HepG2 (cell line): ENCODE results near the gene C12orf60.

ENCODE experiments used
- CREB1 ChIP-seq, 2 experiments: fragments of 450-650 bp in 1 of 2; IDR thresholded peaks; 2 replicates each; pipeline ENCODE4 v1.6.1; 2016 to 2017; ENCODE audit warnings: control low read depth in 1 of 2, mild to moderate bottlenecking in 1 of 2, missing compliant biosample characterization in 1 of 2, missing genetic modification characterization in 1 of 2
- CTCF ChIP-seq: sonication (generic); formaldehyde crosslinking; IDR thresholded peaks from 2 replicates; pipeline ENCODE4 v1.5.0; 2020; ENCODE audit warnings: mild to moderate bottlenecking, missing genetic modification reagents, moderate library complexity
- ETV6 ChIP-seq: sonication (generic); formaldehyde crosslinking; conservative IDR thresholded peaks from 2 replicates; pipeline ENCODE4 v1.4.0; 2020; ENCODE audit warnings: missing genetic modification reagents
- IKZF1 ChIP-seq: fragments of 450-650 bp; IDR thresholded peaks from 2 replicates; pipeline ENCODE4 v1.7.1; 2016
- NFKB2 ChIP-seq: sonication (generic); formaldehyde crosslinking; IDR thresholded peaks from 2 replicates; pipeline ENCODE4 v1.4.0; 2020; ENCODE audit warnings: missing genetic modification reagents, borderline replicate concordance
- NR1H2 ChIP-seq: sonication (generic); formaldehyde crosslinking; IDR thresholded peaks from 2 replicates; pipeline ENCODE4 v1.8.1; 2022; ENCODE audit warnings: low read depth, missing genetic modification reagents, borderline replicate concordance
- POLR2A ChIP-seq, 2 experiments: IDR thresholded peaks; 2 replicates each; pipeline ENCODE4 v1.6.1; 2011; ENCODE audit warnings: low read depth in 2 of 2, low read length in 2 of 2, mild to moderate bottlenecking in 1 of 2, moderate library complexity in 1 of 2; ENCODE audit not compliant: insufficient read depth in 1 of 2
- TEF ChIP-seq: sonication (generic); formaldehyde crosslinking; IDR thresholded peaks from 2 replicates; pipeline ENCODE4 v1.5.0; 2020; ENCODE audit warnings: missing genetic modification reagents
- ZNF580 ChIP-seq: IDR thresholded peaks from 2 replicates; pipeline ENCODE4 v1.6.1; 2016; ENCODE audit warnings: low read depth, borderline replicate concordance
- ZNF639 ChIP-seq: conservative IDR thresholded peaks from 2 replicates; pipeline ENCODE4 v1.6.1; 2018; ENCODE audit warnings: missing genetic modification reagents
- ZZZ3 ChIP-seq: sonication (generic); formaldehyde crosslinking; IDR thresholded peaks from 2 replicates; pipeline ENCODE4 v1.4.0; 2020; ENCODE audit warnings: missing genetic modification reagents, mild to moderate bottlenecking, borderline replicate concordance

GRCh38 chr12:14803011-14803829, at the start of gene C12orf60, which contains the start of gene WBP11:
- TF ChIP-seq CREB1 (IDR thresholded peaks at IDR 0.05) (peak; percentile 86), CREB1 (CRISPR knock-in tag; IDR thresholded peaks at IDR 0.05) (peak; percentile 99), TEF (CRISPR knock-in tag) (no peak), POLR2A (IDR thresholded peaks at IDR 0.05; ENCODE audit: insufficient read depth in 1 of 2, low read depth in 2 of 2, low read length in 2 of 2) (peak; percentile 80 to 88), ZNF639 (CRISPR knock-in tag) (no peak), ETV6 (CRISPR knock-in tag) (no peak), IKZF1 (no peak), ZZZ3 (no peak; the same call in 1 of the 2 replicates), NFKB2 (CRISPR knock-in tag) (no peak; the same call in 1 of the 2 replicates), NR1H2 (CRISPR knock-in tag) (no peak), ZNF580 (CRISPR knock-in tag) (no peak; the same call in 1 of the 2 replicates), CTCF (CRISPR knock-in tag) (peak; percentile 5; the same call in 1 of the 2 replicates)
